Suprapubic skin (tissue), 4 donors: Measurements from ENCODE around the gene CD79A. TPM values are rescaled to one million over a fixed set of nuclear protein-coding genes. Genes with fewer than 3 reads are reported as not detected.

ENCODE experiments used
- DNase-seq, 2 donors: peaks; one replicate each; pipeline ENCODE4 v3.0.0-alpha.2; 2019; ENCODE audit warnings: low spot score in 2 of 2
- H3K27ac ChIP-seq: fragments of 200-600 bp; sonication (generic); one replicate; pipeline ENCODE4 v1.5.1; 2019
- H3K27me3 ChIP-seq: fragments of 200-600 bp; sonication (generic); one replicate; pipeline ENCODE4 v1.5.1; 2019
- H3K36me3 ChIP-seq: fragments of 200-600 bp; sonication (generic); one replicate; pipeline ENCODE4 v1.5.1; 2019
- H3K4me1 ChIP-seq: fragments of 200-600 bp; sonication (generic); one replicate; pipeline ENCODE4 v1.5.1; 2019
- H3K4me3 ChIP-seq: fragments of 200-600 bp; sonication (generic); one replicate; pipeline ENCODE4 v1.5.1; 2019; ENCODE audit warnings: mild to moderate bottlenecking
- H3K9me3 ChIP-seq: fragments of 200-600 bp; sonication (generic); one replicate; pipeline ENCODE4 v1.5.1; 2019
- CTCF ChIP-seq, 2 donors: fragments of 200-600 bp in 1 of 2; fragments of 450-650 bp in 1 of 2; sonication (generic) in 1 of 2; IDR thresholded peaks; one replicate each; pipeline ENCODE4 v1.5.1; 2016 to 2019; ENCODE audit warnings: antibody characterized with exemption in 2 of 2, mild to moderate bottlenecking in 1 of 2, moderate library complexity in 1 of 2
- EP300 ChIP-seq: sonication (generic); formaldehyde crosslinking; IDR thresholded peaks from one replicate; pipeline ENCODE4 v1.6.1; 2017; ENCODE audit warnings: antibody characterized with exemption
- POLR2A ChIP-seq, 2 donors: fragments of 450-650 bp; IDR thresholded peaks; one replicate each; pipeline ENCODE4 v1.6.1; 2017; ENCODE audit warnings: antibody characterized with exemption in 2 of 2, mild to moderate bottlenecking in 2 of 2, moderate library complexity in 2 of 2
- POLR2AphosphoS5 ChIP-seq, 3 donors: sonication (generic); formaldehyde crosslinking; IDR thresholded peaks; one replicate each; pipeline ENCODE4 v1.6.1; 2017; ENCODE audit warnings: antibody characterized with exemption in 3 of 3
- WGBS: methylation state at CpG from one replicate; pipeline ENCODE4 v1.1.5; 2018; 5-methylcytosine and 5-hydroxymethylcytosine counted together
- total RNA-seq, 4 donors: library from RNA; depleted of rRNA; stranded (reverse); fragments of >200 nt; gene quantifications; one replicate each; pipeline ENCODE4 v1.1.0, GENCODE V29; 2016

The CD79A gene
- 1 to 10 TPM in 1 of 4 donors, not detected in 3; 3.0 TPM for total RNA-seq

GRCh38 chr19:41876847-41877832 lies at the start of gene CD79A:
Gene CD79A (plus strand): TSS chr19:41877279. CDS start chr19:41877305, 26 bp downstream.
- DNase-seq = no peak
- WGBS = 79% methylated on average over 7 of the region's 9 CpGs
- H3K27ac ChIP-seq = no peak within 1 kb of the TSS
- no peak within 1 kb of the TSS for H3K4me3 ChIP-seq
- peaks cover under 1% of the 10 kb centered on the region for H3K4me1 ChIP-seq
- H3K36me3 ChIP-seq = peaks cover 4% of the 10 kb centered on the region
- TF ChIP-seq POLR2AphosphoS5 (IDR thresholded peaks at IDR 0.05) (no peak), POLR2A (IDR thresholded peaks at IDR 0.05) (no peak), CTCF (IDR thresholded peaks at IDR 0.05) (no peak), EP300 (no peak)
- no peaks in the 10 kb centered on the region for H3K9me3 ChIP-seq
- no peaks in the 10 kb centered on the region for H3K27me3 ChIP-seq

DNA sequence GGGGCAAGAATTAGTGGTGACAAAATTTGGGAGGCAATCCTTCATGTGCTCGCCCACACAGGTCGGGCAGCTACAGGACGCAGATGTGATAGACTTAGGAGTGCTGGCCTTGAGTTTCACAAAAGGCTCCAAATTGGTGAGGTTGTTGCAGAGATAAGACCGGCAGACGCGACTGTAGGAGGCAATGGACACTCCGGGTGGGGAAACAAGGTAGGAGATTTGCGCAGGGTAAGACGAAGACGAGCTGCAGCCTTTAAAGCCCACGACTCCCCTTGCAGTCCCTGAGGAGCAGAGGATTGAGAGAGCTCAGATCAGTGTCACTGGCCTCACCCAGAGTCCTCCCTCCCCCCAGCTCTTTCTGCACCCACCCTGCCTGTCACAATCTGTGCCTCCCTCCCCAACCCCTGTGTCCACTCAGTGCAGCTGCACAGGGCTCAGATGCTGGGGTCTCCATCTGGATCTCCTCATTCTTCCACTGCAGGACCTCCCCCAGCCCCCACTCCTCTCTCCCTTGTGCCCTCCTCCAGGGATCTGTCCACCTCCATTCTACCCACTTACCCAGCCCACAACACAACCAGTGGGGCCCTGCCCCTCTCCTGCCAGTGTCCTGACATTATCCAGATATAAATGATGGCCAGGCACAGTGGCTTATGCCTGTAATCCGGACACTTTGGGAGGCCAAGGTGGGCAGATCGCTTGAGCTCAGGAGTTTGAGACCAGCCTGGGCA lies 38.9 kb upstream of the CD79A start:
- Histone ChIP-seq H3K36me3 (no peaks in the 10 kb centered on the region), H3K27me3 (peaks cover 58% of the 10 kb centered on the region), H3K9me3 (no peaks in the 10 kb centered on the region), H3K4me1 (no peaks in the 10 kb centered on the region), H3K27ac (no peak overlapping the region), H3K4me3 (no peak overlapping the region)
- 58% methylated on average over 13 of the region's 13 CpGs for WGBS
- no peak for TF ChIP-seq CTCF (IDR thresholded peaks at IDR 0.05)
- TF ChIP-seq POLR2AphosphoS5 (IDR thresholded peaks at IDR 0.05) = no peak
- no peak for TF ChIP-seq EP300
- no peak for TF ChIP-seq POLR2A (IDR thresholded peaks at IDR 0.05)
- DNase-seq = no peak

- no peak for DNase-seq
Observed at GRCh38 chr19:41839211-41839610, 37.9 kb upstream of the CD79A start.

DNA sequence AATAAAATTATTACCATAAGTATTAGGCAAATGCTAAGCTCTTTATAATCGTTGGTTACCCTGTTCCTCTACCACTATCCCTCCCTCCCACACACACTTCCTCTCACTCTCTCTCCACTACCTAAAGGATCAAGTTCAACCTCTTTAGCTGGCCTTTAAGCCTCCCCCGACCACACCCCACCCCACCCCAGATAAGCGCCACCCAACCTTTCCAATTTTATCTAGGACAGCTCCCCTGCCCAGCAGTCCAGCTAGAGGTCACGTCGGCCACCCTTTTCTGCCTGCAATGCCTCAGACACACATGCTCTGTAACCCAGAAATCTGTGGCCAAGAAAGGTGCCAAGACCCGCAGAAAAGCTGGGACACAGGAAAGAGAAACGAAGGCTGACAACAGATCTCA lies 33.7 kb upstream of the CD79A start:
- Histone ChIP-seq H3K9me3 (no peaks in the 10 kb centered on the region), H3K4me3 (no peak overlapping the region), H3K27ac (no peak overlapping the region), H3K27me3 (peaks cover 35% of the 10 kb centered on the region), H3K4me1 (no peaks in the 10 kb centered on the region), H3K36me3 (no peaks in the 10 kb centered on the region)
- TF ChIP-seq POLR2AphosphoS5 (IDR thresholded peaks at IDR 0.05) (no peak), CTCF (IDR thresholded peaks at IDR 0.05) (no peak), POLR2A (IDR thresholded peaks at IDR 0.05) (no peak), EP300 (no peak)
- WGBS = 70% methylated on average over 7 of the region's 7 CpGs
- no peak for DNase-seq

More at GRCh38 chr19:41839211-41839610, 37.9 kb upstream of the CD79A start:
- Histone ChIP-seq H3K9me3 (no peaks in the 10 kb centered on the region), H3K4me1 (no peaks in the 10 kb centered on the region), H3K4me3 (no peak overlapping the region), H3K27me3 (peaks cover 58% of the 10 kb centered on the region), H3K27ac (no peak overlapping the region), H3K36me3 (no peaks in the 10 kb centered on the region)
- no peak for TF ChIP-seq EP300
- 71% methylated on average over 2 of the region's 2 CpGs for WGBS

DNA sequence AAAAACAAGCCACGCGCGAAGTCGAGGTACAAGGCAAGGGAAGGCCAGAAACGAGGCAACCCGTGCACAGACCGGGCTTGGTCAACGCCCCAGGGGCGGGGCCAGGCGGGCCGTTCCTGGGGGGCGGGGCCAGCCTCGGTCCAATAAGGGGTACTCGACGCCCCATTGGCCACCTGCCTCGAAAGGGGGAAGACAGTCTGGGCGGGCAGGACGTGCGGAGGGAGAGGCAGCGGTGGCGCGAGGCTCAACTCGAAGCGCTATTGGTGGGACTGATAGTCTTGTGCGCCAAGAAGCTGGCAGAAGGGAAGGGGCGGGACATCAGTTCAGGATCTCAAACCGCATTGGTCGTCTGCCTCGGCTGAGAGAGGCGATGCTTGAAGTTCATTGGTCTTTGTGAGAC lies 32.5 kb upstream of the CD79A start, which contains the start of gene LYPD4:
Gene LYPD4, minus strand, starts transcription at position 83 of the 400 bp plus-strand sequence. CDS start 5,398 bp downstream, outside the sequence.
- no peaks in the 10 kb centered on the region for H3K36me3 ChIP-seq
- TF ChIP-seq POLR2AphosphoS5 (IDR thresholded peaks at IDR 0.05) (no peak), POLR2A (IDR thresholded peaks at IDR 0.05) (no peak), CTCF (IDR thresholded peaks at IDR 0.05) (no peak), EP300 (no peak)
- 79% methylated on average over 30 of the region's 30 CpGs for WGBS

More for the DNA sequence above, 32.5 kb upstream of the CD79A start, which contains the start of gene LYPD4:
- peaks cover 28% of the 10 kb centered on the region for H3K27me3 ChIP-seq
- H3K4me3 ChIP-seq = no peak within 1 kb of the TSS
- no peaks in the 10 kb centered on the region for H3K9me3 ChIP-seq
- H3K27ac ChIP-seq = no peak within 1 kb of the TSS
- no peaks in the 10 kb centered on the region for H3K4me1 ChIP-seq
- DNase-seq = no peak
